NCI-H2029 (cell line): ENCODE results near the gene WNT6.

Experiments used
- DNase-seq: peaks from one replicate; lab custom pipeline; 2025; lab: John Stamatoyannopoulos, UW

Gene WNT6

DNA sequence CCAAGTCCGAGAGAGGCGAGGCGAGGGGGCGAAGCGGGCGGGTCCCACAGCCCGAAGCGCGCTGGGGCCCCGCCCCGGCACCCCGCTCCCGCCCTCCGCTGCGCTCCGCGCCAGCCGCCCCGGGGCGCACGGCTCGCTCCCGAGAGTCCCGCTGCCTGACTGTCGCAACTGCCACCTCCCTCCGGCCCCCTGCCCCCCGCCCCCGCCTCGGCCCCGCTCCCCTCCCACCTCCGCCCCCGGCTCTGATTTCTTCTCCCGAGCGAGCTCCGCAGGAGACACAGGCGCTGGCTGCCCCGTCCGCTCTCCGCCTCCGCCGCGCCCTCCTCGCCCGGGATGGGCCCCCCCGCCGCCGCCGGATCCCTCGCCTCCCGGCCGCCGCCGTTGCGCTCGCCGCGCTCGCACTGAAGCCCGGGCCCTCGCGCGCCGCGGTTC is at the start of gene WNT6:
Gene WNT6, plus strand, starts transcription at position 250 of the 432 bp plus-strand sequence. CDS start 233 bp downstream, outside the sequence.
- no peak for DNase-seq

DNA sequence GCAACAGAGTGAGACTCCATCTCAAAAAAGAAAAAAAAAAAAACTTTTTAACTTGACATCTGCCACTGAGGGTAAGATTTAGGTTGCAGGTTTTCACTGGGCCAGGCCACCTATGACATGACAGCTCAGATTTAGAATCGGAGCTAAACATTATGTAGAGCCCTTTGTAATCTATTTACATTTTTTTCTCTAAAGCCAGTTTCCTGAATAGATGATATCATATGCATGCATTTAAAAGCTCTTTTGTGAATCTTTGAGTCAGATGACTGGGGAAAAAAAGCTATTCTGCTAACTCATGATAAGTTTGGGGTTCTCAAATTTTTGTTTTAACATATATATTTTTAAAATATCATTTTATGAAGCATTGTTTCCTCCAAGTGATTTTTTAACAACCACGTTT is 49.3 kb upstream of the WNT6 start:
- DNase-seq: no peak

DNA sequence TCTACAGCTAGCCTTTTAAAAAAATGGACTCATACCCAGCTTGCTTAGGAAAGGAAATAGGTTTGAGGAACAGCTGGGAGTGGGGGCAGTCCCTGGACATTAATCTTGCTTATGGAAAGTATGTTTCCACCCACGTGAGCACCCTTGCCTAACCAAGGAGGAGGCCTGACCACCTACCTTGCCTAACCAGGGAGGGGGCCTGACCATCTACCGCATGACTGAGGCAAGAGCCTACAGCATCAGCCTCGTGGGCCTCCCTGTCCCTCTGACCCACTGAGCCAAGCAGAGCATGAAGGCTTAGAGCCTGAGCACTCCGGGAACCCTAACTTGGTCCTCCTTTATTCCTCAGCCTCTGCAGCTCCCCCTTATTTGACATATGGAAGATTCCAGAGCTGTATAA is 48.2 kb upstream of the WNT6 start:
- no peak for DNase-seq

- DNase-seq: no peak
Observed at GRCh38 chr2:218812096-218812815, 47.3 kb upstream of the WNT6 start.

DNA sequence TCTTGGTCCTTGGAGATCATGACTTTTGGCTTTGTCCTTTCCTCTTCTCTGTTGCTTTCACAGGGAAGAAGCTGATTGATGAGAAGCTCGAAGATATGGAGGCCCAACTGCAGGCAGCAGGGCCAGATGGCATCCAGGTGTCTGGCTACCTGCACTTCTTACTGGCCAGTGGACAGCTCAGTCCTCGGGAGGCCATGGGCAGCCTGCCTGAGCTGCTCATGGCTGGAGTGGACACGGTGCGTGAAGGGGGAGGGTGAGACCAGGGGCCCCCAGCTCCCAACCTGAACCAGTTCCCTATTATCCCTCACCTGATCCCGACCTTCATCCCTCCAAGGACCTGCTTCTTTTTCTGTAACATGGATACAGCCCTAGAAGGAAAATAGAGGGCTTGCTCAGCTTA is 46.7 kb upstream of the WNT6 start:
- no peak for DNase-seq

GRCh38 chr2:218813771-218814460 is 45.7 kb upstream of the WNT6 start:
- DNase-seq: no peak

DNA sequence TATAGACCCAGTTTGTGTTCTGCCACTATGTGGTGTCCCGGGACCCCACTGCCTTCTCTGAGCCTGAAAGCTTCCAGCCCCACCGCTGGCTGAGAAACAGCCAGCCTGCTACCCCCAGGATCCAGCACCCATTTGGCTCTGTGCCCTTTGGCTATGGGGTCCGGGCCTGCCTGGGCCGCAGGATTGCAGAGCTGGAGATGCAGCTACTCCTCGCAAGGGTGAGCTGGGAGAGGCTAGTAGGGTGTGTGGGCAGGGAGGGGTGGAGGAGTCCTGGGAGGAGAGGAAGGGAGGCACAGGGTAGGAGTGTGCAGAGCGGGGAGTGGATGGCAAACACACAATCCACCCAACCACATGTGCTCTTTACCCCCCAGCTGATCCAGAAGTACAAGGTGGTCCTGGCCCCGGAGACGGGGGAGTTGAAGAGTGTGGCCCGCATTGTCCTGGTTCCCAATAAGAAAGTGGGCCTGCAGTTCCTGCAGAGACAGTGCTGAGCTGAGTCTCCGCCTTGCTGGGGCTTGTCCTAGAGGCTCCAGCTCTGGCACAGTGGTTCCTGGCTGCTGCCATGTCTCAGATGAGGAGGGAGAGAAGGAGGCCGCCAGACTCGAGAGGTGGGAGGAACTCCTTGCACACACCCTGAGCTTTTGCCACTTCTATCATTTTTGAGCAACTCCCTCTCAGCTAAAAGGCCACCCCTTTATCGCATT is 44.9 kb upstream of the WNT6 start:
- no peak for DNase-seq

GRCh38 chr2:218815244-218815637 is 44.4 kb upstream of the WNT6 start:
- DNase-seq: no peak

DNA sequence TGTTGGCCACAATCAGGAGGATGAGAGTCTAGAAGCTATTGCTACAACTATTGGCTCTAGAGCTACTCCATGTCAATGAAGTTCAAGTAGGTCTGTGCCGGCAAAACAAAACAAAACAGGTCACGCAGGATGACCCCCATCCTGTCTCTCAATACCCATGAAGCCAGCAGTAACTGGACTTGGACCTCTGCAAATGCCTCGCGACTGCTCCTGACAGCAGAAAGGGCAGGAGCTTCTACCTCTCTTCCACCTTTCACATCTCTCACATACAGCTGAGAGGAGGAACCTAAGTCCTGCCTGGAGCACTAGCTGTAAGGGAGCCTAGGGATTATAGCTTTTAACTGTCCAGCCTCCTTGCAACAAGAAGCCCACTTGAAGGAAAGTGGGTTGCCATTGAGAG is 44.0 kb upstream of the WNT6 start:
- DNase-seq: no peak

GRCh38 chr2:218816561-218817011 is 43.0 kb upstream of the WNT6 start:
- DNase-seq: no peak

GRCh38 chr2:218819093-218819492 is 40.5 kb upstream of the WNT6 start:
- DNase-seq: no peak

DNA sequence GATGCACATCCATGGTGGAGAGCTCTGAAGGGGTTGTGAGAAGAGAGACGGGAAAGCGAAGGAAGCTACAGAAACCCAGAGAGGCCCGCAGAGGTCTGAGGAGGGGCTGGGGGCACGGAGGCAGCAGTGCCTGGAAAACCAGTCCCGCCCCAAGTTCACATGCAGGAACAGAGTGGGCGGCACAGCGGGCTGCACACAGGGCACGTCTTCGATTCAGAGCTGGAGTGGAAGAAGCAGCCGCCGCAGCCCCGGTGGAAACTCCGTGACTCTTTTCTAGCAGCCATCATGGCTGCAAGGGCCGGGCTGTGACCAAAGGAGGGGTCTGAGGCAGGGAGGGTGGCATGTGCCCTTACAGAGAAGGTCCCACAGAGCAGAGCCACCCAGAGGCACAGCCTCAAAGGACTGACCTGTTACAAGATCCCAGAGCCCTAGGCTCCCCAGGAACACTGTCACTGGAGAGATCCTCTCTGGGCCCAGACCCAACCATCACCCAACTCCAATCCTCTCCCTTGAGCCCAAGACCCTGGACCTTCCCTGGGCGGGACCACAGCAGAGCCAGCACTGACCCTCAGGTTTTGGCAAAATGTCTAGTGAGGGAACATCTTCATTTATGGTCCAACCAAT is 38.7 kb upstream of the WNT6 start:
- DNase-seq: no peak

DNA sequence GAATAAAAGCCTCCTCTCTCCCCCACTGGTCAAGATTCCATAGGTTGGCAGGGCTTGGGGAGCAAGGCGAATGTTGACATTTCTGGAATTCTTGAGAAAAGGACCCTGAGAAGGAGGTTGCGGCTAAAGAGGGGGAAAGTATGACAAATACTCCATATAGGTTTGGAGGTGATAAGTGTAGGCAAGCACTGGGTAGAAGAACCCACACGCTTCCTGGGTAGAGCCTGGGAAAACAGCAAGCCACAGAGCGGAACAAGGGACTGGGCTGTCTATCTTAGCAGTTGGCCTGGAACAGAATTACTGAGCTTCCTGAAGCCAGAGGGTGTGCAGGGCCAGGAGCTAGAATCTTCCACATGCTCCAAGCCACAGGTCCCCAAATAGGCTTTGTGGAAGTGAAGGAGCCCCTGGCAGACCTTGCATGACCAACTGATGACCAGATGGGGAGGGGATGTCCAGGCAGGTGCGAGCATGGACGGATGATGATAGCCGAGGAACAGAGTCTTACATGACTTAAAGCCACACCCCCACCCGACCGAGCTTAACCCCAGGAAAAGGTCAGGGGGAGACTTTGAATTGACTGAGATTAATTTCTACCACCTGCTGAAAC is 37.9 kb upstream of the WNT6 start:
- DNase-seq: no peak

GRCh38 chr2:218822622-218823021 is 37.0 kb upstream of the WNT6 start:
- no peak for DNase-seq

GRCh38 chr2:218823196-218823855 is 36.3 kb upstream of the WNT6 start:
- DNase-seq: no peak

GRCh38 chr2:218824004-218824403 is 35.6 kb upstream of the WNT6 start:
- DNase-seq: no peak

GRCh38 chr2:218826791-218827190 is 32.8 kb upstream of the WNT6 start:
- DNase-seq: no peak

- no peak for DNase-seq
Observed at GRCh38 chr2:218827701-218828476, 31.7 kb upstream of the WNT6 start.

DNA sequence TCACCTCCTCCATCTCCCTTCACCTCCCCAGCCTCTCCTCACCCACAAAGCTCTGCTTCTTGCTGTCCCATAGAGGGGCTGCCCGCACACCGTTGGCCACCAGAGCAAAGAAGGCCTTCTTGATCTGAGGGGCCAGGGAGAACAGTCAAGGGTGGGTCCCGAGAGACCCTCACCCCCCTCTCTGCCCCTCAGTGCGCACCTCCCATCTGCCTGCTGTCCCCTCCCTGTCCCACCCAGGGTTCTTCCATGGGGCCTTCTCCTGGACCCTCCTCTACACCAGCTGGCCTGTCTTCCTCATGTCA is 31.2 kb upstream of the WNT6 start:
- DNase-seq: no peak

GRCh38 chr2:218829868-218830451 is 29.6 kb upstream of the WNT6 start:
- no peak for DNase-seq
